ENCODE results near the gene SUSD1. TPM values are rescaled to one million over a fixed set of nuclear protein-coding genes. Genes with fewer than 3 reads are reported as not detected.
A peak's percentile ranks its signal among the peaks of the same experiment; 100 is the strongest.

SUSD1 gene
- total and polyA plus RNA-seq, 2 of the 13 experiments (the other 11 are each of a cell fraction or from before 2014, with no cell fraction given), result 25.9 to 32.3 TPM

DNA sequence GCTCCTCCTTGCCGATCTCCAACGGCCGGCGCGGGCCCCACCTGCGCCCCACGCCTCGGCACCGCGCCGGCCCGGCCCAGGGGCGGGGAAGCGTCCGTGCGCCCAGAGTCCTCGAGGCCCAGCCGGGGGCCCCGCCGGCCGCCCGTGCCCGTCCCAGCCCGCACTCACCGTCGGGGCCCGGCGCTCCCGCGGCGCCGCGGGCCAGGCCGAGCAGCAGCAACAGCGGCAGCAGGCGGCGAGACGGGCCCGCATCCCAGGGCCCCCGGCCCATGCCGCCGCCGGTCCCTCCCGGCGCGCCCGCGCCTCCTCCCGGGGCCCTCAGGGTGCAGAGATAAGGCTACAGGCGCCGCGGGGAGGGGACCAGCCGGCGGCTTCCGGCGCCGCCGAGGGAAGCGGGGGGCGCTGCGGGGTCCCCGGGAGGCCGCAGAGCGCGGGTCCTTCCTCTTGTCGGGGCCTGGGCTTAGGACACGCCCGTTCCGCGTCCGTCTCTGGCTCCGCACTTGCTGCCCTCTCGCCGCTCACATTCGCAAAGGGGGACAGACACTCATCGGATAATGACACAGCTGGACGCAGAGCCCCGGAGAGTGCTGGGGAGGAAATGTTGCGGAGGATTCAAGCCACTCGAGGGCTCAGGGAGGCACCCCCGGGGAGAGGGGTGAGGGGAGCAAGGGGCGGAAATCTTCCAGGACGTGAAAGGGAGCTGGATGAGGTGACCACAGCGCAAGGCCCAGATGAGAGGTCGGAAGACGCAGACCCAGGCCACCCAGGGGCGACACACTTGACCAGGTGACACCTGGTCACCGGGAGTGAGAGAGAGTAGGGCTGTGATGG is at the start of gene SUSD1 (continued):
- no peak for TF ChIP-seq ZNF556 (CRISPR knock-in tag; IDR thresholded peaks at IDR 0.05; ENCODE audit: borderline replicate concordance)
- peak; percentile 90 for TF ChIP-seq ZBTB7B (CRISPR knock-in tag; IDR thresholded peaks at IDR 0.05)
- no peak for TF ChIP-seq ZNF484 (CRISPR knock-in tag; IDR thresholded peaks at IDR 0.05; ENCODE audit: borderline replicate concordance, low read depth)
- TF ChIP-seq ZNF777 (CRISPR knock-in tag; IDR thresholded peaks at IDR 0.05), result peak; percentile 69
- no peak for TF ChIP-seq NCOA1 (CRISPR knock-in tag; IDR thresholded peaks at IDR 0.05)
- TF ChIP-seq ZNF660 (CRISPR knock-in tag; IDR thresholded peaks at IDR 0.05; ENCODE audit: borderline replicate concordance, low read depth), result no peak
- TF ChIP-seq CREM (IDR thresholded peaks at IDR 0.05), result no peak
- TF ChIP-seq CREM (CRISPR knock-in tag; IDR thresholded peaks at IDR 0.05), result no peak
- TF ChIP-seq CHCHD3 (CRISPR knock-in tag; IDR thresholded peaks at IDR 0.05), result no peak
- TF ChIP-seq STAG1 (CRISPR knock-in tag; IDR thresholded peaks at IDR 0.05), result peak; percentile 14; the same call in 1 of the 2 replicates
- TF ChIP-seq, protein P1, sequence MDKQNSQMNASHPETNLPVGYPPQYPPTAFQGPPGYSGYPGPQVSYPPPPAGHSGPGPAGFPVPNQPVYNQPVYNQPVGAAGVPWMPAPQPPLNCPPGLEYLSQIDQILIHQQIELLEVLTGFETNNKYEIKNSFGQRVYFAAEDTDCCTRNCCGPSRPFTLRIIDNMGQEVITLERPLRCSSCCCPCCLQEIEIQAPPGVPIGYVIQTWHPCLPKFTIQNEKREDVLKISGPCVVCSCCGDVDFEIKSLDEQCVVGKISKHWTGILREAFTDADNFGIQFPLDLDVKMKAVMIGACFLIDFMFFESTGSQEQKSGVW (CRISPR knock-in tag; IDR thresholded peaks at IDR 0.05; ENCODE audit: borderline replicate concordance), result no peak
- TF ChIP-seq, protein P2, sequence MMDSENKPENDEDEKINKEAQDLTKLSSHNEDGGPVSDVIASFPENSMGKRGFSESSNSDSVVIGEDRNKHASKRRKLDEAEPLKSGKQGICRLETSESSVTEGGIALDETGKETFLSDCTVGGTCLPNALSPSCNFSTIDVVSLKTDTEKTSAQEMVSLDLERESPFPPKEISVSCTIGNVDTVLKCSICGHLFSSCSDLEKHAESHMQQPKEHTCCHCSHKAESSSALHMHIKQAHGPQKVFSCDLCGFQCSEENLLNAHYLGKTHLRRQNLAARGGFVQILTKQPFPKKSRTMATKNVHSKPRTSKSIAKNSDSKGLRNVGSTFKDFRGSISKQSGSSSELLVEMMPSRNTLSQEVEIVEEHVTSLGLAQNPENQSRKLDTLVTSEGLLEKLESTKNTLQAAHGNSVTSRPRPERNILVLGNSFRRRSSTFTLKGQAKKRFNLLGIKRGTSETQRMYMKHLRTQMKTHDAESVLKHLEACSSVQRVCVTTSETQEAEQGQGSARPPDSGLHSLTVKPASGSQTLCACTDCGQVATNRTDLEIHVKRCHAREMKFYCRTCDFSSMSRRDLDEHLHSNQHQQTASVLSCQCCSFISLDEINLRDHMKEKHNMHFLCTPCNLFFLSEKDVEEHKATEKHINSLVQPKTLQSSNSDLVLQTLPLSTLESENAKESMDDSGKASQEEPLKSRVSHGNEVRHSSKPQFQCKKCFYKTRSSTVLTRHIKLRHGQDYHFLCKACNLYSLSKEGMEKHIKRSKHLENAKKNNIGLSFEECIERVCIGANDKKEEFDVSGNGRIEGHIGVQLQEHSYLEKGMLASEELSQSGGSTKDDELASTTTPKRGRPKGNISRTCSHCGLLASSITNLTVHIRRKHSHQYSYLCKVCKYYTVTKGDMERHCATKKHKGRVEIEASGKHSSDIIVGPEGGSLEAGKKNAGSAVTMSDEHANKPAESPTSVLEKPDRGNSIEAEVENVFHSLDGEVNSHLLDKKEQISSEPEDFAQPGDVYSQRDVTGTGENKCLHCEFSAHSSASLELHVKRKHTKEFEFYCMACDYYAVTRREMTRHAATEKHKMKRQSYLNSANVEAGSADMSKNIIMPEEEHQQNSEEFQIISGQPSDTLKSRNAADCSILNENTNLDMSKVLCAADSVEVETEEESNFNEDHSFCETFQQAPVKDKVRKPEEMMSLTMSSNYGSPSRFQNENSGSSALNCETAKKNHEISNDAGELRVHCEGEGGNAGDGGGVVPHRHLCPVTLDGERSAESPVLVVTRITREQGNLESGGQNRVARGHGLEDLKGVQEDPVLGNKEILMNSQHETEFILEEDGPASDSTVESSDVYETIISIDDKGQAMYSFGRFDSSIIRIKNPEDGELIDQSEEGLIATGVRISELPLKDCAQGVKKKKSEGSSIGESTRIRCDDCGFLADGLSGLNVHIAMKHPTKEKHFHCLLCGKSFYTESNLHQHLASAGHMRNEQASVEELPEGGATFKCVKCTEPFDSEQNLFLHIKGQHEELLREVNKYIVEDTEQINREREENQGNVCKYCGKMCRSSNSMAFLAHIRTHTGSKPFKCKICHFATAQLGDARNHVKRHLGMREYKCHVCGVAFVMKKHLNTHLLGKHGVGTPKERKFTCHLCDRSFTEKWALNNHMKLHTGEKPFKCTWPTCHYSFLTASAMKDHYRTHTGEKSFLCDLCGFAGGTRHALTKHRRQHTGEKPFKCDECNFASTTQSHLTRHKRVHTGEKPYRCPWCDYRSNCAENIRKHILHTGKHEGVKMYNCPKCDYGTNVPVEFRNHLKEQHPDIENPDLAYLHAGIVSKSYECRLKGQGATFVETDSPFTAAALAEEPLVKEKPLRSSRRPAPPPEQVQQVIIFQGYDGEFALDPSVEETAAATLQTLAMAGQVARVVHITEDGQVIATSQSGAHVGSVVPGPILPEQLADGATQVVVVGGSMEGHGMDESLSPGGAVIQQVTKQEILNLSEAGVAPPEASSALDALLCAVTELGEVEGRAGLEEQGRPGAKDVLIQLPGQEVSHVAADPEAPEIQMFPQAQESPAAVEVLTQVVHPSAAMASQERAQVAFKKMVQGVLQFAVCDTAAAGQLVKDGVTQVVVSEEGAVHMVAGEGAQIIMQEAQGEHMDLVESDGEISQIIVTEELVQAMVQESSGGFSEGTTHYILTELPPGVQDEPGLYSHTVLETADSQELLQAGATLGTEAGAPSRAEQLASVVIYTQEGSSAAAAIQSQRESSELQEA (CRISPR knock-in tag; IDR thresholded peaks at IDR 0.05; ENCODE audit: not compliant biosample characterization), result no peak
- TF ChIP-seq HNRNPLL (IDR thresholded peaks at IDR 0.05; ENCODE audit: low read depth, low read length, poor library complexity, severe bottlenecking), result no peak
- no peak for TF ChIP-seq KDM5A (IDR thresholded peaks at IDR 0.05; ENCODE audit: borderline replicate concordance, low read length)
- TF ChIP-seq DNMT3B (CRISPR knock-in tag; conservative IDR thresholded peaks at IDR 0.05), result no peak
- TF ChIP-seq, protein P3, sequence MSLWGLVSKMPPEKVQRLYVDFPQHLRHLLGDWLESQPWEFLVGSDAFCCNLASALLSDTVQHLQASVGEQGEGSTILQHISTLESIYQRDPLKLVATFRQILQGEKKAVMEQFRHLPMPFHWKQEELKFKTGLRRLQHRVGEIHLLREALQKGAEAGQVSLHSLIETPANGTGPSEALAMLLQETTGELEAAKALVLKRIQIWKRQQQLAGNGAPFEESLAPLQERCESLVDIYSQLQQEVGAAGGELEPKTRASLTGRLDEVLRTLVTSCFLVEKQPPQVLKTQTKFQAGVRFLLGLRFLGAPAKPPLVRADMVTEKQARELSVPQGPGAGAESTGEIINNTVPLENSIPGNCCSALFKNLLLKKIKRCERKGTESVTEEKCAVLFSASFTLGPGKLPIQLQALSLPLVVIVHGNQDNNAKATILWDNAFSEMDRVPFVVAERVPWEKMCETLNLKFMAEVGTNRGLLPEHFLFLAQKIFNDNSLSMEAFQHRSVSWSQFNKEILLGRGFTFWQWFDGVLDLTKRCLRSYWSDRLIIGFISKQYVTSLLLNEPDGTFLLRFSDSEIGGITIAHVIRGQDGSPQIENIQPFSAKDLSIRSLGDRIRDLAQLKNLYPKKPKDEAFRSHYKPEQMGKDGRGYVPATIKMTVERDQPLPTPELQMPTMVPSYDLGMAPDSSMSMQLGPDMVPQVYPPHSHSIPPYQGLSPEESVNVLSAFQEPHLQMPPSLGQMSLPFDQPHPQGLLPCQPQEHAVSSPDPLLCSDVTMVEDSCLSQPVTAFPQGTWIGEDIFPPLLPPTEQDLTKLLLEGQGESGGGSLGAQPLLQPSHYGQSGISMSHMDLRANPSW (CRISPR knock-in tag; IDR thresholded peaks at IDR 0.05; ENCODE audit: borderline replicate concordance), result no peak
- TF ChIP-seq HDAC2 (CRISPR knock-in tag; IDR thresholded peaks at IDR 0.05), result no peak
- TF ChIP-seq SPEN (CRISPR knock-in tag; IDR thresholded peaks at IDR 0.05; ENCODE audit: low read depth), result peak; percentile 6; the same call in 1 of the 2 replicates

Measured in HepG2 (cell line).